NCI-H1092 treated with DMSO at 0.1 percent for 48 hours (cell line): ENCODE data around the gene CLEC5A.
"Not testable (repeated sequence)": the region's sequence is repeated elsewhere in the genome, so short reads cannot be mapped to it uniquely, and the experiment has no call there.

Experiments used
- DNase-seq: peaks from one replicate; lab custom pipeline; 2025; lab: John Stamatoyannopoulos, UW

CLEC5A gene

GRCh38 chr7:141949021-141949420 lies 2.2 kb upstream of the CLEC5A start:
- no peak for DNase-seq

GRCh38 chr7:141945356-141945755 lies 1.4 kb downstream of the CLEC5A start:
- DNase-seq = no peak

- DNase-seq = no peak
Observed at GRCh38 chr7:141944811-141945210, 2.0 kb downstream of the CLEC5A start.

GRCh38 chr7:141943846-141944245 lies 2.9 kb downstream of the CLEC5A start:
- DNase-seq = no peak

GRCh38 chr7:141941075-141941474 lies 5.7 kb downstream of the CLEC5A start:
- DNase-seq = no peak

- no peak for DNase-seq
Observed at GRCh38 chr7:141930211-141930610, 16.6 kb downstream of the CLEC5A start.

GRCh38 chr7:141928845-141929195 lies 18.0 kb downstream of the CLEC5A start:
- DNase-seq = no peak

GRCh38 chr7:141928146-141928844 lies 18.5 kb downstream of the CLEC5A start:
- no peak for DNase-seq

- DNase-seq = no peak
Observed at GRCh38 chr7:141920281-141920680, 26.5 kb downstream of the CLEC5A start.

GRCh38 chr7:141916099-141916498 lies 30.7 kb downstream of the CLEC5A start, which contains the start of gene OR9A4:
Gene OR9A4 (plus strand): TSS chr7:141916399. CDS start chr7:141918876, 2,477 bp downstream.
- DNase-seq = no peak

GRCh38 chr7:141915565-141915964 lies 31.2 kb downstream of the CLEC5A start:
- no peak for DNase-seq

GRCh38 chr7:141911391-141911790 lies 35.4 kb downstream of the CLEC5A start:
- DNase-seq = no peak

GRCh38 chr7:141906285-141906684 lies 40.5 kb downstream of the CLEC5A start:
- DNase-seq = no peak

- not testable (repeated sequence) for DNase-seq
Observed at GRCh38 chr7:141899366-141899765, 47.4 kb downstream of the CLEC5A start.

GRCh38 chr7:141891336-141891735 lies 55.4 kb downstream of the CLEC5A start:
- DNase-seq = no peak

GRCh38 chr7:141889321-141889720 lies 57.5 kb downstream of the CLEC5A start:
- no peak for DNase-seq

GRCh38 chr7:141884539-141885225 lies 62.1 kb downstream of the CLEC5A start:
- no peak for DNase-seq

- peak; percentile 43 for DNase-seq
Observed at GRCh38 chr7:141880960-141881359, 65.8 kb downstream of the CLEC5A start.

- no peak for DNase-seq
Observed at GRCh38 chr7:141877365-141877764, 69.4 kb downstream of the CLEC5A start.
